Measurements from ENCODE around the gene CBARP. TPM values are rescaled to one million over a fixed set of nuclear protein-coding genes. Genes with fewer than 3 reads are reported as not detected.

The CBARP gene
- total and polyA plus RNA-seq, 2 of the 13 experiments (the other 11 are each of a cell fraction or from before 2014, with no cell fraction given): 1.2 to 1.4 TPM

DNA sequence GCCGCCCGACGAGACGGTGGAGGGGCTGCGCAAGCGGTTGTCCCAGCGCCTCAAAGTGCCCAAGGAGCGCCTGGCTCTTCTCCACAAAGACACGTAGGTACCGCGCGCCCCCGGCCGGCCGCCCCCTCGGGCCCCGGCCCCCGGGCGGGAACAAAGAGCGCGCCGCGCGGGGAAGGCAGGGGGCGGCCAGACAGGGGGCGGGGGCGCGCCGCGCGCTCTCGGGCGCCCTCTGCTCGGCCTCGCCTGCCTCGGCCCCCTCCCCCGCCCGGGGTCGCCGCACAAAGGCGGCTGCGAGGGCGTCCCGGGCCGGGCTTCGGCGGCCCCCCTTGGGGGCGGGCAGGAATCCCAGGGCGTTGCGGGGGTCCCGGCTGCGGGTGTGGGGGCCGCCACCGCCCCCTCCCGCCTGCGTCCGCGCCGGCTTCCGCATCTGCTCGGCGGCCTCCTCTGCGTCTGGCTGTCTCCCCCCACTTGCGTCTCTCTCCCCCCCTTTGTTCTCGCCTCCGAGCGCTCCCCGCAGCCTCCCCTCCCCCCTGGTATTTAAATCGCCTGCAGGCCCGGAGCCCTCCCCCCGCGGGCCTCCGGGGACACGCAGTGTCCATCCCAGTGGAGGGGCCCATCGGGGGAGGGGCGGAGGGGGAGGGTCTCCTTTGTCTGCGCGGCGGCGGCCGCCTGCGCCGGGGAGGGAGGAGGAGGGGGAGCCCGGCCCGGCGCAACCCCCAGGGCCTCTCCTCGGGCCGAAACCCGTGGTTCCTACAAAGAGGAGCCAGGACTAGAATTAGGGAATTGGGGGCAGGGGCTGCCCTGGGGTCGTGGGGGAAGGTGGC, 12.8 kb upstream of the CBARP start (continued):
- TF ChIP-seq ZNF784 (CRISPR knock-in tag; IDR thresholded peaks at IDR 0.05; ENCODE audit: borderline replicate concordance): no peak
- no peak for TF ChIP-seq RBAK (CRISPR knock-in tag; IDR thresholded peaks at IDR 0.05)
- no peak for TF ChIP-seq POLR2AphosphoS2 (IDR thresholded peaks at IDR 0.05; ENCODE audit: low read depth, low read length)
- TF ChIP-seq, protein P1, sequence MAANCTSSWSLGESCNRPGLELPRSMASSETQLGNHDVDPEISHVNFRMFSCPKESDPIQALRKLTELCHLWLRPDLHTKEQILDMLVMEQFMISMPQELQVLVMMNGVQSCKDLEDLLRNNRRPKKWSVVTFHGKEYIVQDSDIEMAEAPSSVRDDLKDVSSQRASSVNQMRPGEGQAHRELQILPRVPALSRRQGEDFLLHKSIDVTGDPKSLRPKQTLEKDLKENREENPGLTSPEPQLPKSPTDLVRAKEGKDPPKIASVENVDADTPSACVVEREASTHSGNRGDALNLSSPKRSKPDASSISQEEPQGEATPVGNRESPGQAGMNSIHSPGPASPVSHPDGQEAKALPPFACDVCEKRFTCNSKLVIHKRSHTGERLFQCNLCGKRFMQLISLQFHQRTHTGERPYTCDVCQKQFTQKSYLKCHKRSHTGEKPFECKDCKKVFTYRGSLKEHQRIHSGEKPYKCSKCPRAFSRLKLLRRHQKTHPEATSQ (CRISPR knock-in tag; IDR thresholded peaks at IDR 0.05; ENCODE audit: borderline replicate concordance): no peak
- TF ChIP-seq RBFOX2 (IDR thresholded peaks at IDR 0.05; ENCODE audit: low read depth, low read length): peak; percentile 51
- no peak for TF ChIP-seq U2AF1 (optimal IDR thresholded peaks at IDR 0.05; ENCODE audit: low read depth, low read length)
- TF ChIP-seq ZNF800 (CRISPR knock-in tag; IDR thresholded peaks at IDR 0.05): no peak
- no peak for TF ChIP-seq ZNF207 (IDR thresholded peaks at IDR 0.05; ENCODE audit: borderline replicate concordance)
- TF ChIP-seq MXD4 (CRISPR knock-in tag; IDR thresholded peaks at IDR 0.05): no peak
- TF ChIP-seq NR1H2 (CRISPR knock-in tag; IDR thresholded peaks at IDR 0.05; ENCODE audit: borderline replicate concordance, low read depth): no peak
- TF ChIP-seq PCBP1 (IDR thresholded peaks at IDR 0.05; ENCODE audit: borderline replicate concordance, low read depth, low read length): no peak
- no peak for TF ChIP-seq MAFK (conservative IDR thresholded peaks at IDR 0.05 in 1 of 2, IDR thresholded peaks at IDR 0.05 in 1 of 2; ENCODE audit: low read length in 2 of 2)
- TF ChIP-seq NFATC3 (CRISPR knock-in tag; IDR thresholded peaks at IDR 0.05): no peak
- TF ChIP-seq ETV6 (CRISPR knock-in tag; conservative IDR thresholded peaks at IDR 0.05): no peak
- no peak for TF ChIP-seq ZNF724P (CRISPR knock-in tag; IDR thresholded peaks at IDR 0.05; ENCODE audit: borderline replicate concordance)
- TF ChIP-seq ZBTB26 (CRISPR knock-in tag; IDR thresholded peaks at IDR 0.05; ENCODE audit: borderline replicate concordance): no peak
- TF ChIP-seq ZFP41 (CRISPR knock-in tag; IDR thresholded peaks at IDR 0.05; ENCODE audit: borderline replicate concordance): no peak
- no peak for TF ChIP-seq ZNF44 (CRISPR knock-in tag; IDR thresholded peaks at IDR 0.05)
- no peak for TF ChIP-seq ZNF34 (CRISPR knock-in tag; IDR thresholded peaks at IDR 0.05; ENCODE audit: borderline replicate concordance)
- TF ChIP-seq, protein P2, sequence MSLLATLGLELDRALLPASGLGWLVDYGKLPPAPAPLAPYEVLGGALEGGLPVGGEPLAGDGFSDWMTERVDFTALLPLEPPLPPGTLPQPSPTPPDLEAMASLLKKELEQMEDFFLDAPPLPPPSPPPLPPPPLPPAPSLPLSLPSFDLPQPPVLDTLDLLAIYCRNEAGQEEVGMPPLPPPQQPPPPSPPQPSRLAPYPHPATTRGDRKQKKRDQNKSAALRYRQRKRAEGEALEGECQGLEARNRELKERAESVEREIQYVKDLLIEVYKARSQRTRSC (CRISPR knock-in tag; IDR thresholded peaks at IDR 0.05; ENCODE audit: low read depth): no peak
- TF ChIP-seq NCOA1 (CRISPR knock-in tag; IDR thresholded peaks at IDR 0.05): no peak
- no peak for TF ChIP-seq MYC (CRISPR knock-in tag; IDR thresholded peaks at IDR 0.05; ENCODE audit: borderline replicate concordance)
- TF ChIP-seq HOXA7 (CRISPR knock-in tag; IDR thresholded peaks at IDR 0.05): no peak
- no peak for TF ChIP-seq ZNF772 (CRISPR knock-in tag; IDR thresholded peaks at IDR 0.05)
